ENCODE results near the gene FYCO1.

FYCO1 gene

GRCh38 chr3:45890405-45890804 lies 105.2 kb downstream of the FYCO1 start:
- H3K4me3 ChIP-seq (ENCODE audit: insufficient read depth in 1 of 2, low read depth in 1 of 2, low read length in 2 of 2) = no peak overlapping the region
- H3K79me1 ChIP-seq (replicated peaks; ENCODE audit: low read length, poor library complexity, severe bottlenecking) = no peaks in the 10 kb centered on the region
- no peak overlapping the region for H3K9ac ChIP-seq (ENCODE audit: low read length)

GRCh38 chr3:45889337-45889736 lies 106.3 kb downstream of the FYCO1 start:
- Histone ChIP-seq H3K4me3 (ENCODE audit: insufficient read depth in 1 of 2, low read depth in 1 of 2, low read length in 2 of 2) (no peak overlapping the region), H3K27ac (ENCODE audit: low read length, poor library complexity, severe bottlenecking) (no peak overlapping the region), H3K4me1 (ENCODE audit: control insufficient read depth, insufficient read depth, low read depth, low read length) (no peaks in the 10 kb centered on the region), H2BK120ac (ENCODE audit: low read depth, low read length) (no peak overlapping the region), H2BK15ac (ENCODE audit: low read depth, poor library complexity, severe bottlenecking) (no peak overlapping the region), H3K4me2 (ENCODE audit: low read length, poor library complexity, severe bottlenecking) (no peak overlapping the region), H4K8ac (ENCODE audit: low read length) (no peak overlapping the region), H3K9me3 (ENCODE audit: control insufficient read depth, low read length) (no peaks in the 10 kb centered on the region), H2BK12ac (ENCODE audit: low read length in 2 of 2) (no peak overlapping the region), H3K14ac (ENCODE audit: low read length in 2 of 2) (no peak overlapping the region), H3K4ac (ENCODE audit: low read depth in 1 of 2, low read length in 2 of 2) (no peak overlapping the region), H3K18ac (ENCODE audit: low read depth in 1 of 2, low read length in 2 of 2) (no peak overlapping the region), H3K23ac (ENCODE audit: low read length in 2 of 2) (no peak overlapping the region), H3K36me3 (ENCODE audit: control insufficient read depth in 1 of 2, insufficient read depth in 2 of 2, low read depth in 1 of 2, low read length in 2 of 2) (no peaks in the 10 kb centered on the region), H3K79me1 (replicated peaks; ENCODE audit: low read length, poor library complexity, severe bottlenecking) (no peaks in the 10 kb centered on the region), H3K27me3 (ENCODE audit: control insufficient read depth in 1 of 2, insufficient read depth in 1 of 2, low read length in 2 of 2) (peaks cover 12 to 13% of the 10 kb centered on the region in 2 experiments), H2AK5ac (ENCODE audit: low read length, severe bottlenecking) (no peak overlapping the region), H4K91ac (ENCODE audit: low read length) (no peak overlapping the region), H2AFZ (ENCODE audit: low read depth, low read length) (no peak overlapping the region), H2BK5ac (ENCODE audit: low read depth, low read length, poor library complexity, severe bottlenecking) (no peak overlapping the region), H3K9ac (ENCODE audit: low read length) (no peak overlapping the region)
- DNase-seq = no peak
- 100% methylated on average over 2 of the region's 4 CpGs for WGBS

More at GRCh38 chr3:45890405-45890804, 105.2 kb downstream of the FYCO1 start:
- no peak overlapping the region for H2AFZ ChIP-seq (ENCODE audit: low read depth, low read length)
- H3K14ac ChIP-seq (ENCODE audit: low read length in 2 of 2) = no peak overlapping the region
- no peak overlapping the region for H4K91ac ChIP-seq (ENCODE audit: low read length)
- no peak overlapping the region for H3K27ac ChIP-seq (ENCODE audit: low read length, poor library complexity, severe bottlenecking)
- no peak overlapping the region for H3K18ac ChIP-seq (ENCODE audit: low read depth in 1 of 2, low read length in 2 of 2)
- peaks cover 2 to 11% of the 10 kb centered on the region in 2 experiments for H3K27me3 ChIP-seq (ENCODE audit: control insufficient read depth in 1 of 2, insufficient read depth in 1 of 2, low read length in 2 of 2)
- H4K8ac ChIP-seq (ENCODE audit: low read length) = no peak overlapping the region
- no peak overlapping the region for H2BK12ac ChIP-seq (ENCODE audit: low read length in 2 of 2)
- H2BK120ac ChIP-seq (ENCODE audit: low read depth, low read length) = no peak overlapping the region
- no peak overlapping the region for H2BK5ac ChIP-seq (ENCODE audit: low read depth, low read length, poor library complexity, severe bottlenecking)
- 17% methylated on average over 1 of the region's 3 CpGs for WGBS
- no peak overlapping the region for H2BK15ac ChIP-seq (ENCODE audit: low read depth, poor library complexity, severe bottlenecking)
- no peak overlapping the region for H3K4me2 ChIP-seq (ENCODE audit: low read length, poor library complexity, severe bottlenecking)
- no peak overlapping the region for H2AK5ac ChIP-seq (ENCODE audit: low read length, severe bottlenecking)
- no peak overlapping the region for H3K23ac ChIP-seq (ENCODE audit: low read length in 2 of 2)
- no peak overlapping the region for H3K4ac ChIP-seq (ENCODE audit: low read depth in 1 of 2, low read length in 2 of 2)
- no peaks in the 10 kb centered on the region for H3K9me3 ChIP-seq (ENCODE audit: control insufficient read depth, low read length)
- no peak for DNase-seq
- no peaks in the 10 kb centered on the region for H3K36me3 ChIP-seq (ENCODE audit: control insufficient read depth in 1 of 2, insufficient read depth in 2 of 2, low read depth in 1 of 2, low read length in 2 of 2)
- no peaks in the 10 kb centered on the region for H3K4me1 ChIP-seq (ENCODE audit: control insufficient read depth, insufficient read depth, low read depth, low read length)

GRCh38 chr3:45887759-45888511 lies 107.7 kb downstream of the FYCO1 start:
- H3K9ac ChIP-seq (ENCODE audit: low read length) = no peak overlapping the region
- H2BK12ac ChIP-seq (ENCODE audit: low read length in 2 of 2) = no peak overlapping the region
- H3K23ac ChIP-seq (ENCODE audit: low read length in 2 of 2) = no peak overlapping the region
- no peak overlapping the region for H2BK120ac ChIP-seq (ENCODE audit: low read depth, low read length)
- H2AFZ ChIP-seq (ENCODE audit: low read depth, low read length) = no peak overlapping the region
- no peak overlapping the region for H4K8ac ChIP-seq (ENCODE audit: low read length)
- no peak overlapping the region for H3K18ac ChIP-seq (ENCODE audit: low read depth in 1 of 2, low read length in 2 of 2)
- no peak overlapping the region for H2AK5ac ChIP-seq (ENCODE audit: low read length, severe bottlenecking)
- no peaks in the 10 kb centered on the region for H3K9me3 ChIP-seq (ENCODE audit: control insufficient read depth, low read length)
- peaks cover 15 to 22% of the 10 kb centered on the region in 2 experiments for H3K27me3 ChIP-seq (ENCODE audit: control insufficient read depth in 1 of 2, insufficient read depth in 1 of 2, low read length in 2 of 2)
- no peak overlapping the region for H3K27ac ChIP-seq (ENCODE audit: low read length, poor library complexity, severe bottlenecking)
- H3K79me1 ChIP-seq (replicated peaks; ENCODE audit: low read length, poor library complexity, severe bottlenecking) = no peaks in the 10 kb centered on the region
- H3K14ac ChIP-seq (ENCODE audit: low read length in 2 of 2) = no peak overlapping the region
- no peak overlapping the region for H2BK5ac ChIP-seq (ENCODE audit: low read depth, low read length, poor library complexity, severe bottlenecking)
- H3K4me1 ChIP-seq (ENCODE audit: control insufficient read depth, insufficient read depth, low read depth, low read length) = no peaks in the 10 kb centered on the region
- no peak overlapping the region for H4K91ac ChIP-seq (ENCODE audit: low read length)
- H3K36me3 ChIP-seq (ENCODE audit: control insufficient read depth in 1 of 2, insufficient read depth in 2 of 2, low read depth in 1 of 2, low read length in 2 of 2) = no peaks in the 10 kb centered on the region
- H3K4me2 ChIP-seq (ENCODE audit: low read length, poor library complexity, severe bottlenecking) = no peak overlapping the region
- no peak overlapping the region for H3K4me3 ChIP-seq (ENCODE audit: insufficient read depth in 1 of 2, low read depth in 1 of 2, low read length in 2 of 2)
- no peak overlapping the region for H3K4ac ChIP-seq (ENCODE audit: low read depth in 1 of 2, low read length in 2 of 2)
- WGBS = 79% methylated on average over 6 of the region's 7 CpGs
- no peak overlapping the region for H2BK15ac ChIP-seq (ENCODE audit: low read depth, poor library complexity, severe bottlenecking)
- DNase-seq = no peak

GRCh38 chr3:45887285-45887684 lies 108.3 kb downstream of the FYCO1 start:
- no peak overlapping the region for H2BK12ac ChIP-seq (ENCODE audit: low read length in 2 of 2)
- no peak overlapping the region for H3K14ac ChIP-seq (ENCODE audit: low read length in 2 of 2)
- H3K27ac ChIP-seq (ENCODE audit: low read length, poor library complexity, severe bottlenecking) = no peak overlapping the region
- H4K91ac ChIP-seq (ENCODE audit: low read length) = no peak overlapping the region
- no peak overlapping the region for H2AFZ ChIP-seq (ENCODE audit: low read depth, low read length)
- H3K4me2 ChIP-seq (ENCODE audit: low read length, poor library complexity, severe bottlenecking) = no peak overlapping the region
- no peak overlapping the region for H2BK15ac ChIP-seq (ENCODE audit: low read depth, poor library complexity, severe bottlenecking)
- H3K4me3 ChIP-seq (ENCODE audit: insufficient read depth in 1 of 2, low read depth in 1 of 2, low read length in 2 of 2) = no peak overlapping the region
- H3K4me1 ChIP-seq (ENCODE audit: control insufficient read depth, insufficient read depth, low read depth, low read length) = no peaks in the 10 kb centered on the region
- no peak overlapping the region for H3K9ac ChIP-seq (ENCODE audit: low read length)
- H2AK5ac ChIP-seq (ENCODE audit: low read length, severe bottlenecking) = no peak overlapping the region
- no peaks in the 10 kb centered on the region for H3K79me1 ChIP-seq (replicated peaks; ENCODE audit: low read length, poor library complexity, severe bottlenecking)
- H3K27me3 ChIP-seq (ENCODE audit: control insufficient read depth in 1 of 2, insufficient read depth in 1 of 2, low read length in 2 of 2) = peaks cover 15 to 22% of the 10 kb centered on the region in 2 experiments
- H3K4ac ChIP-seq (ENCODE audit: low read depth in 1 of 2, low read length in 2 of 2) = no peak overlapping the region
- WGBS = 93% methylated on average over 4 of the region's 4 CpGs
- no peaks in the 10 kb centered on the region for H3K9me3 ChIP-seq (ENCODE audit: control insufficient read depth, low read length)
- no peak overlapping the region for H3K23ac ChIP-seq (ENCODE audit: low read length in 2 of 2)
- H2BK120ac ChIP-seq (ENCODE audit: low read depth, low read length) = no peak overlapping the region
- H3K36me3 ChIP-seq (ENCODE audit: control insufficient read depth in 1 of 2, insufficient read depth in 2 of 2, low read depth in 1 of 2, low read length in 2 of 2) = no peaks in the 10 kb centered on the region
- H2BK5ac ChIP-seq (ENCODE audit: low read depth, low read length, poor library complexity, severe bottlenecking) = no peak overlapping the region
- H4K8ac ChIP-seq (ENCODE audit: low read length) = no peak overlapping the region
- no peak overlapping the region for H3K18ac ChIP-seq (ENCODE audit: low read depth in 1 of 2, low read length in 2 of 2)
- no peak for DNase-seq

All from mesenchymal stem cell (in vitro differentiated cells and primary cell).